Loucy (cell line): ENCODE measurements around the gene NRN1.

Experiments
- H2AFZ ChIP-seq: fragments of 200-600 bp; sonication (generic); 2 replicates; pipeline ENCODE4 v1.6.0; 2016; ENCODE audit warnings: antibody characterized with exemption, mild to moderate bottlenecking, low read length, moderate library complexity
- H3F3A ChIP-seq: fragments of 200-600 bp; 2 replicates; pipeline ENCODE4 v1.6.0; 2016; ENCODE audit warnings: antibody characterized with exemption, low read depth, mild to moderate bottlenecking
- H3K27me3 ChIP-seq: fragments of 200-600 bp; sonication (generic); 2 replicates; pipeline ENCODE4 v1.6.1; 2014; ENCODE audit warnings: low read length, mild to moderate bottlenecking; ENCODE audit not compliant: insufficient read depth, poor library complexity, severe bottlenecking
- H3K36me3 ChIP-seq: fragments of 200-600 bp; sonication (generic); 2 replicates; pipeline ENCODE4 v1.6.1; 2016; ENCODE audit warnings: low read length; ENCODE audit not compliant: insufficient read depth
- H3K4me1 ChIP-seq: fragments of 200-600 bp; sonication (generic); 2 replicates; pipeline ENCODE4 v1.5.1; 2014; ENCODE audit warnings: low read length, mild to moderate bottlenecking; ENCODE audit not compliant: insufficient read depth, poor library complexity, severe bottlenecking
- H3K4me2 ChIP-seq: fragments of 200-600 bp; sonication (generic); 2 replicates; pipeline ENCODE4 v1.6.0; 2014; ENCODE audit warnings: antibody characterized with exemption, low read length, low read depth, mild to moderate bottlenecking; ENCODE audit not compliant: poor library complexity, severe bottlenecking
- H3K4me3 ChIP-seq: fragments of 200-600 bp; sonication (generic); 2 replicates; pipeline ENCODE4 v1.5.1; 2014; ENCODE audit warnings: low read length, mild to moderate bottlenecking, mixed read lengths; ENCODE audit not compliant: poor library complexity, severe bottlenecking
- H3K79me2 ChIP-seq: fragments of 200-600 bp; sonication (generic); 2 replicates; pipeline ENCODE4 v1.6.1; 2014; ENCODE audit warnings: low read length; ENCODE audit not compliant: insufficient read depth
- H3K9ac ChIP-seq: fragments of 200-600 bp; sonication (generic); 2 replicates; pipeline ENCODE4 v1.6.0; 2014; ENCODE audit warnings: mild to moderate bottlenecking, low read depth, low read length, moderate library complexity; ENCODE audit not compliant: poor library complexity, severe bottlenecking
- H3K9me2 ChIP-seq: fragments of 200-600 bp; sonication (generic); replicated peaks from 2 replicates; pipeline ENCODE4 v1.6.1; 2016; ENCODE audit warnings: low read depth, low read length, mixed read lengths
- H3K9me3 ChIP-seq: fragments of 200-600 bp; sonication (generic); 2 replicates; pipeline ENCODE4 v1.6.1; 2014; ENCODE audit warnings: mild to moderate bottlenecking, antibody characterized with exemption, low read length, low read depth; ENCODE audit not compliant: insufficient read depth
- H4K20me1 ChIP-seq: fragments of 200-600 bp; sonication (generic); 2 replicates; pipeline ENCODE4 v1.6.0; 2014; ENCODE audit warnings: antibody characterized with exemption, low read length, mild to moderate bottlenecking; ENCODE audit not compliant: insufficient read depth, poor library complexity, severe bottlenecking
- EZH2phosphoT487 ChIP-seq: fragments of 200-600 bp; IDR thresholded peaks from 2 replicates; pipeline ENCODE4 v1.6.1; 2018; ENCODE audit warnings: antibody characterized with exemption, mild to moderate bottlenecking, moderate library complexity, borderline replicate concordance
- TF ChIP-seq, protein P1 (sequence below): fragments of 200-600 bp; sonication (generic); conservative IDR thresholded peaks from 2 replicates; pipeline ENCODE4 v1.5.1; 2014; ENCODE audit warnings: mild to moderate bottlenecking, antibody characterized with exemption, low read length

NRN1 gene

DNA sequence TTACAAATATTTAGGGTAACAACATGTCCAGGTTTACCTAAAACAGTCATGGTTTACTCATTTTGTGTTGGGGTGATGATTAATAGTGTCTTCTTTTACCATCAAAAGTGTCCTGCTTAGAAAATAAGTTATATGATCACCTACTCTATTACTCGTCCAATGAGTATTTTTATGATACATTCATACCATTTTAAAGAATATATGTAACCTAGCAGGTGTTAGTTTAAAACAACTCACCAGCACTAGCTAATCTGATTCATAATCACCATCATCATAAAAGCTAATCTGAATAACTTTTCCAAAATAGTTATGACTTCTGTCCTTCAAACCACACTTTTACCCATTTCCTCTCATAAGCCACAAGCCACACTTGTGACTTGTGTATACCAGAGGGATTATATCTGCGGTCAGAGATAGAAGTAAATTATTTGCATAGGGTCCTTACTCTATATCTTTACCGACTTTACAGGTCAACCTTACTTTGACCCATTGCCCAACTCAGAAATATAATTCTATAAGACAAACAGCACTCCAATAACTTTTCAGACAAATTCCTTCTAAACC lies 33.3 kb upstream of the NRN1 start:
- Histone ChIP-seq H3K79me2 (no peaks in the 10 kb centered on the region), H2AFZ (no peak overlapping the region), H3F3A (no peaks in the 10 kb centered on the region), H3K36me3 (no peaks in the 10 kb centered on the region), H3K4me3 (no peak overlapping the region), H3K9me2 (no peaks in the 10 kb centered on the region), H3K9me3 (no peaks in the 10 kb centered on the region), H3K4me1 (peaks cover 12% of the 10 kb centered on the region), H3K9ac (no peak overlapping the region), H3K4me2 (no peak overlapping the region), H3K27me3 (peaks cover 56% of the 10 kb centered on the region), H4K20me1 (no peaks in the 10 kb centered on the region)
- TF ChIP-seq, protein P1, sequence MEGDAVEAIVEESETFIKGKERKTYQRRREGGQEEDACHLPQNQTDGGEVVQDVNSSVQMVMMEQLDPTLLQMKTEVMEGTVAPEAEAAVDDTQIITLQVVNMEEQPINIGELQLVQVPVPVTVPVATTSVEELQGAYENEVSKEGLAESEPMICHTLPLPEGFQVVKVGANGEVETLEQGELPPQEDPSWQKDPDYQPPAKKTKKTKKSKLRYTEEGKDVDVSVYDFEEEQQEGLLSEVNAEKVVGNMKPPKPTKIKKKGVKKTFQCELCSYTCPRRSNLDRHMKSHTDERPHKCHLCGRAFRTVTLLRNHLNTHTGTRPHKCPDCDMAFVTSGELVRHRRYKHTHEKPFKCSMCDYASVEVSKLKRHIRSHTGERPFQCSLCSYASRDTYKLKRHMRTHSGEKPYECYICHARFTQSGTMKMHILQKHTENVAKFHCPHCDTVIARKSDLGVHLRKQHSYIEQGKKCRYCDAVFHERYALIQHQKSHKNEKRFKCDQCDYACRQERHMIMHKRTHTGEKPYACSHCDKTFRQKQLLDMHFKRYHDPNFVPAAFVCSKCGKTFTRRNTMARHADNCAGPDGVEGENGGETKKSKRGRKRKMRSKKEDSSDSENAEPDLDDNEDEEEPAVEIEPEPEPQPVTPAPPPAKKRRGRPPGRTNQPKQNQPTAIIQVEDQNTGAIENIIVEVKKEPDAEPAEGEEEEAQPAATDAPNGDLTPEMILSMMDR = no peak
- peak; percentile 53; the same call in 1 of the 2 replicates for TF ChIP-seq EZH2phosphoT487

DNA sequence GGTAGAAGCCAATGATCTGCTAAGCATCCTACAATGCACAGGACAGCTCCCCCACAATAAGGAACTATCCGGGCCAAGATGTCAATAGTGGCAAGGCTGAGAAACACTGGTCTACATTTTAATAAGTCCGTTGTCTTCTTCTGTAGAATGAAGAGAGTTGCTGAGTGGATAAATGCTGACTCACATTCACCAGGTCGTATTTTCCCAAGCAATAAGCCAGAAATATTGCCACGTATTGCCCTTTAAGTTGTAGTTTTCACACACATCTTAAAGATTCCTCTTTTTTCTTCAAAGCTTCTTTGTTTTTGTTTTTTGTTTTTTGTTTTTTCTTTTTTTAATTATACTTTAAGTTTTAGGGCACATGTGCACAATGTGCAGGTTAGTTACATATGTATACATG lies 30.5 kb upstream of the NRN1 start:
- no peak overlapping the region for H2AFZ ChIP-seq
- no peaks in the 10 kb centered on the region for H3F3A ChIP-seq
- peaks cover 12% of the 10 kb centered on the region for H3K4me1 ChIP-seq
- no peak overlapping the region for H3K4me3 ChIP-seq
- no peaks in the 10 kb centered on the region for H4K20me1 ChIP-seq
- no peaks in the 10 kb centered on the region for H3K9me2 ChIP-seq
- H3K27me3 ChIP-seq = peaks cover 46% of the 10 kb centered on the region
- no peaks in the 10 kb centered on the region for H3K36me3 ChIP-seq
- no peaks in the 10 kb centered on the region for H3K79me2 ChIP-seq
- H3K4me2 ChIP-seq = no peak overlapping the region
- H3K9ac ChIP-seq = no peak overlapping the region
- no peaks in the 10 kb centered on the region for H3K9me3 ChIP-seq
- TF ChIP-seq, protein P1 = no peak
- TF ChIP-seq EZH2phosphoT487 = no peak

DNA sequence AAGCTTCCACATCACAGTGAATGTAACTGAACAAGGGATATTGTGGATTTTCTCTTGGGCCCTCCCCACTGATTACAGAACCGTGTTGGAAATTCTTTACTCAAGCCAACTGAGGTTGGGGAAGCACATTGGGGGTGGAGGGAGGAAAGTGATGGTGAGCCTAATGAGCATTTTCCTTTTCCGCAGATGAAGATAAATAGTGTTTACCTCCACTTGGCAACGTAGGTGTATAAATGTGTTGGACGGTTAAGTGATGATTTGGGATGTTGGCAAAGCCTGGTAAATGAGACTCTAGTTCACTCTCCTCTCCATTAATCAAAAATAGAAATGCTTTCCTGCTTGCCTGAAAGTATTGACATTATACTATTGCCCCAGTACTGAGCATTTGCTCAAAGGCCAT lies 27.1 kb upstream of the NRN1 start:
- no peaks in the 10 kb centered on the region for H4K20me1 ChIP-seq
- H3K4me1 ChIP-seq = no peaks in the 10 kb centered on the region
- no peaks in the 10 kb centered on the region for H3K9me3 ChIP-seq
- no peaks in the 10 kb centered on the region for H3K9me2 ChIP-seq
- no peaks in the 10 kb centered on the region for H3F3A ChIP-seq
- H2AFZ ChIP-seq = no peak overlapping the region
- H3K79me2 ChIP-seq = no peaks in the 10 kb centered on the region
- H3K4me2 ChIP-seq = no peak overlapping the region
- TF ChIP-seq, protein P1 = no peak
- no peak for TF ChIP-seq EZH2phosphoT487
- H3K27me3 ChIP-seq = peaks cover 28% of the 10 kb centered on the region
- H3K4me3 ChIP-seq = no peak overlapping the region
- H3K9ac ChIP-seq = no peak overlapping the region
- H3K36me3 ChIP-seq = no peaks in the 10 kb centered on the region
